Measurements from ENCODE around the gene ETAA1.
A peak's percentile ranks its signal among the peaks of the same experiment; 100 is the strongest.

The ETAA1 gene

DNA sequence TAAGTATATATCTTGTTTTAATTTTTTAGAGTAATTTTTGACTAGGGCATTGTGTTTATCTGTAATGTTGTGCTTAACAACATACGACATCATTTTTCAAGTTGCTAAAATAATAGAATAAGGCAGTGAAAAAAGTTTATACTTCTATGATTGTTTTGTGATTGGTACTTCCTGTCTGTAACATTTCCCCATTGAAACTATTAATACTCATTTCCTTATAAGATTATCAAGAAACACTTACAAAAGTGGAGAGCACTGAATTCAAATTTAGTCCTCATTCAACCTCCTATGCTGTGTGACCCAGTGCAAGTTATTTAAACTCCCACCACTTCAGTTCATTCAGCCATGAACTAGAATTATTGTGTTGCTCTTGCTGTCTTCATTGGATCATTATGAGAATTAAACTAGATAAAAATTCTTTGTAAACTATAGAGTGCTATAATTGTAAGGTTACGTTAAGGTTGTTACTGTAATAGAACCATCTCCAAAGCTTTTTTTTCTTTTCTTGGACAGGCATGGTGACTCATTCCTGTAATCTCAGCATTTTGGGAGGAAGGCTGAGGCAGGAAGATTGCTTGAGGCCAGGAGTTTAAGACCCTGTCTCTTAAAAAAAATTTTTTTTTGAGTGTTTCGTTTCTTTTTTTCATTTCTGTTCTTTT, 2.8 kb downstream of the ETAA1 start:
- no peak for TF ChIP-seq CTCF (IDR thresholded peaks at IDR 0.05)
- DNase-seq (ENCODE audit: low spot score) = no peak
- no peak overlapping the region for H3K27ac ChIP-seq
- H3K4me3 ChIP-seq = no peak overlapping the region

DNA sequence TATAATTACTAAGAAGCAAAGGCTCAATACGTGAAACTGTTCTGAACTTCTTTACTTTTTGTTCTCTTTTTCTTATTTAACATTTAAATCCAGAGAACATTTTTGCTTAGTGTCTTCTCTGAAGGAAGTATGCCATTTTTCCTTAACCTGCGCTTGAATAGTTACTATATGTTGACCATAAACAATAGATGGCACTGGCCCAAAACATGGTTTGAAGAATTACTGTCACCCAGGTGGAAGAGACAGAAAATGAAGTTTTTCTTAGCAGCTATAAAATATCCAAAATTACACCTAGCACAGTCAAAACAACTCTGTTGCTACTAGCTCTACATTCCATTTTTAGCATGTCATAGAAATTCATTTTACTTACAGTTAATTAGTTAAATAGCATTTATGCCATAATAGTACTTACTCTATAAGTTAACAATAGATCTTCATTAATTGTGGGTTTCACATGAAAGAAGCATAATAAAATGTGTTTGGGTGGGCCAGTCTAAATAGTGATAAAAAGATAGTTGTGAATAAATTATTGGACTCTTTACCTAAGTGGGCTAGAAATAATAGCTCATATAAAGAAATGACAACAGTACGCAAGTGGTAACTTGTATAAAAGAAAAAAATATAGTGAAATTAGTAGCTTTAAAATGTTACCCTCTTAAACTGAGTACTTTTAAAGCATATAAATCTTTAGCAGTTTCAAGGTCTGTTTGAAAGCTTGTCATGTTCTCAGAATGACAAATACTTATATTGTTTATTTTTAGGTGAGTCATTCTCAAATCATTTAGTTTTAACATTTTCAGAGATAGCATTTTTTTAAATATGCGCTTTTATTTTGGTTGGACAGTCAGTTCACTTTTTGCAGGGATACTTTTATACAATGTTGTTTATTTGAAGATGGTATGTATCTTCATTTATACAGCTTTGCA, 3.7 kb downstream of the ETAA1 start:
- Histone ChIP-seq H3K27ac (peak overlapping the region in 1 of 2 donors; percentile 52), H3K4me3 (peak overlapping the region; percentile 7)
- no peak for DNase-seq (ENCODE audit: low spot score)
- TF ChIP-seq CTCF (IDR thresholded peaks at IDR 0.05) = no peak

GRCh38 chr2:67408346-67408745, 11.2 kb downstream of the ETAA1 start:
- DNase-seq (ENCODE audit: low spot score) = no peak
- H3K27ac ChIP-seq = no peak overlapping the region
- no peak for TF ChIP-seq CTCF (IDR thresholded peaks at IDR 0.05)
- H3K4me3 ChIP-seq = no peak overlapping the region

DNA sequence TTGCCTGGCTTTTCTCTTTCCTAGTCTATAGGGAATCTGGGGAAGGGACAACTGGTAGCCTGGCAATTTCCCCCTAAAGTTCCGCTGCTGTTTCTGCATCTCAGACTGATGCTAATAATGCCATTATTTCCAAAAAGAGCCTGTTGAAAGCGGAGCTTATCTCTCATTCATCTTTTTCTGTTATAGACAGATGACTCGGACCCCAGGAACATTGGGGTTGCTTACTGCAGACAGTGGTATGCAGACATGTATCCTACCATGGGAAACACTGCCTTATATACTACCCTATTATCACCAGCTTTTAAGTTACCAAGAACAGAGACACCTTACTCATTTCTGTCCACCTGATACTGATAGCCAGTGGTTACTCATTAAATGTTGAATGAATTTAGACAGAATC, 15.3 kb downstream of the ETAA1 start:
- DNase-seq (ENCODE audit: low spot score) = no peak
- no peak for TF ChIP-seq CTCF (IDR thresholded peaks at IDR 0.05)

DNA sequence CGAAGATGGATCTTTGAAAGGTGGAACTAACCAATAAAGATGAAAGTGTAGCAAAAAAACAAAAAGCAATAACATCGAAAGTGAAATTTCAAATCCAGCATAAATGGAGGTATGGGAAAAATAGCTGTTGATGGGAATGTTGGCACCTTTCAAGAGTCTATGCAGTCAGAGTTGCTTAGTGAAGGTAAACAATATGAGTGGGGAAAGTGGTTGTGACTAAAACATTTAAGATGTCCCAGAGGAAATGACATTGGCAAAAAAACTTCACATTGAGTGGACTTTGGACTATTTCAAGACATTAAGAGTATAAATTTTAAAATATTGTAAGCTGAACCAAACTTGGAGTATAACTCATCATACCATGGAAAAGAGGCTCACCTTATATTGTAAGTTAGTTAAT, 17.7 kb downstream of the ETAA1 start:
- TF ChIP-seq CTCF (IDR thresholded peaks at IDR 0.05) = no peak
- Histone ChIP-seq H3K4me3 (no peak overlapping the region), H3K27ac (no peak overlapping the region)
- DNase-seq (ENCODE audit: low spot score) = no peak

More for the DNA sequence above, 15.3 kb downstream of the ETAA1 start:
- Histone ChIP-seq H3K4me3 (no peak overlapping the region), H3K27ac (no peak overlapping the region)

DNA sequence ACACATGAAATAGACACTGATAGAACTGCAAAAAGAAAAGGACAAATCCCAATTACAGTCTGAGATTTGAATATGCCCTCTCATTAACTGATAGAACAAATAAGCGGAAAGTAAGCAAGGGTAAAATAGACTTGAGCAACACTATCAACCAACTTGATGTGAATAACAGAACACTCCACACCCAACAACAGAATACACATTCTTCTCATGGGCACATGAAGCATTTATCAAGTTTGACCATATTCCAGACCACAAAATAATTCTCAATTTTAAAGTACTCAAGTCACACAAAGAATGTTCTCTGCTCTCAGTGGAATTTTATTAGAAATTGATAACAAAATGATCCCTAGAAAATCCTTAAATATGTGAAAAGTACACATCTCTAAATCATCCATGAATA, 19.0 kb downstream of the ETAA1 start:
- DNase-seq (ENCODE audit: low spot score) = no peak
- H3K4me3 ChIP-seq = no peak overlapping the region
- no peak for TF ChIP-seq CTCF (IDR thresholded peaks at IDR 0.05)
- H3K27ac ChIP-seq = no peak overlapping the region

All from coronary artery (tissue), 2 donors.